IPS DF 6.9 (cell line): ENCODE measurements around the gene OBSCN.

Experiments used
- DNase-seq: peaks from one replicate; pipeline ENCODE4 v3.0.0-alpha.2; 2013; ENCODE audit warnings: low read depth, low spot score
- H3K27ac ChIP-seq: one replicate; pipeline ENCODE4 v1.5.1; 2013; ENCODE audit warnings: low read length, control low read depth
- H3K27me3 ChIP-seq: 2 replicates; pipeline ENCODE4 v1.6.1; 2013; ENCODE audit warnings: mild to moderate bottlenecking, low read length; ENCODE audit not compliant: control insufficient read depth, insufficient read depth
- H3K36me3 ChIP-seq: 2 replicates; pipeline ENCODE4 v1.6.1; 2013; ENCODE audit warnings: low read length; ENCODE audit not compliant: control insufficient read depth, insufficient read depth
- H3K4me1 ChIP-seq: 2 replicates; pipeline ENCODE4 v1.6.1; 2013; ENCODE audit warnings: low read length; ENCODE audit not compliant: control insufficient read depth, insufficient read depth
- H3K4me3 ChIP-seq: 2 replicates; pipeline ENCODE4 v1.5.1; 2013; ENCODE audit warnings: mild to moderate bottlenecking, low read length
- H3K9me3 ChIP-seq: 2 replicates; pipeline ENCODE4 v1.6.1; 2013; ENCODE audit warnings: low read length, inconsistent platforms; ENCODE audit not compliant: control insufficient read depth, insufficient read depth
- WGBS: extraction: QIAGEN DNeasy Blood & Tissue Kit; methylation state at CpG from one replicate; pipeline ENCODE4 v1.1.7; 2013; ENCODE audit warnings: mixed read lengths, missing lambda C conversion rate; ENCODE audit not compliant: insufficient read length, insufficient coverage; 5-methylcytosine and 5-hydroxymethylcytosine counted together

The OBSCN gene

DNA sequence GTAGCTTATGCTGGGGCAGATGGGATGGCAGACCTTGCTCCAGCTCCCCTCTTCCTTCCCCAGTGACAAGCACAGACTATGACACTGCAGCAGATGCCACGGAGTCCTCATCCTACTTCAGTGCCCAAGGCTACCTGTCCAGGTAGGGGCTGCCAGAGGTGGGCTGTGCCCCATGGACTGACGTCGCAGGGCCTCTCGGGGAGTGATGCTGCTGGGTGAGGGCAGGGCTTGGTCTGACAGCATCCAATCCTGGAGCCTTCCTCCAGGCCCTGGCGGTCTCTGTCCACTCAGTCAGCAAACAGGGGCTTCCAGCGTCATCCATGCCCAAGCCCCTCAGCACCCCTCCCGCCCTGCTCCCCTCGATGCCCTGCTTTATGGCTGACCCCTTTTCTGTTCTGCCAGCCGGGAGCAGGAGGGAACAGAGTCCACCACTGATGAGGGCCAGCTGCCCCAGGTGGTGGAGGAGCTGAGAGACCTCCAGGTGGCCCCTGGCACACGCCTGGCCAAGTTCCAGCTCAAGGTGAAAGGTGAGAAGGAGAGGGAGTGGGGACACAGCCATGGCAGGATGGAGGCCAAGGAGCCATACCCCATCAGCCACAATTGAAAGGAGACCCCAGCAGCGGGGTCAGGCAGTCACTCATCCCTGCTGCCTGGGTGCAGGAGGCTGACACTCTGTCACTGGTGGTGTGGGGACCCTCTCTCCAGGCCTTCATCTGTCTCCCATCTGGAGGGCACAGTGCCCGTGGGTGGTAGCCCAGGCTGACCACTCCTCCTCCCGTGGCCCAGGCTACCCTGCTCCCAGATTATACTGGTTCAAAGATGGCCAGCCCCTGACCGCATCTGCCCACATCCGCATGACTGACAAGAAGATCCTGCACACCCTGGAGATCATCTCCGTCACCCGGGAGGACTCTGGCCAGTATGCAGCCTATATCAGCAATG is 125.2 kb downstream of the OBSCN start:
- Histone ChIP-seq H3K27me3 (no peaks in the 10 kb centered on the region), H3K27ac (no peak overlapping the region), H3K9me3 (no peaks in the 10 kb centered on the region), H3K36me3 (peaks cover 2% of the 10 kb centered on the region; the same call in 1 of the 2 replicates), H3K4me1 (no peaks in the 10 kb centered on the region), H3K4me3 (no peak overlapping the region)
- no CpG with 5 or more reads among the region's 17 CpGs for WGBS
- DNase-seq = no peak

DNA sequence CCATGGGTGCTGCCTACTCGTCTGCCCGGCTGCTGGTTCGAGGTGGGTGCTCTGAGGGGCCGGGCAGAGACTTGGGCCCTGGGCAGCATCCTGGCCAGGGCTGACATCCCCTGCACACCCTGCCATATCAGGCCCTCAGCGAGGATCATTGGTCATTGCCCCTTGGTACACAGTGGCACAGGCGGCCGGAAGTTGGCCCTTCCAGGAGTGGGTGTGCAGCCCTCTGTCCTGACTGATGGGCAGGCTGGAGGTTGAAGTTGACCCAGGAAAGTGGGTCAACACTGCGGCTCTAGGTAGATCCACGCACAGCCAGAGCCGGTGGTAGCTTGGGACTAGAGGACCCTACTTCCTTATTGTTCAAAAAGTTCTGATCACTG is 125.9 kb downstream of the OBSCN start:
- no CpG with 5 or more reads among the region's 10 CpGs for WGBS
- H3K27me3 ChIP-seq = no peaks in the 10 kb centered on the region
- no peaks in the 10 kb centered on the region for H3K9me3 ChIP-seq

DNA sequence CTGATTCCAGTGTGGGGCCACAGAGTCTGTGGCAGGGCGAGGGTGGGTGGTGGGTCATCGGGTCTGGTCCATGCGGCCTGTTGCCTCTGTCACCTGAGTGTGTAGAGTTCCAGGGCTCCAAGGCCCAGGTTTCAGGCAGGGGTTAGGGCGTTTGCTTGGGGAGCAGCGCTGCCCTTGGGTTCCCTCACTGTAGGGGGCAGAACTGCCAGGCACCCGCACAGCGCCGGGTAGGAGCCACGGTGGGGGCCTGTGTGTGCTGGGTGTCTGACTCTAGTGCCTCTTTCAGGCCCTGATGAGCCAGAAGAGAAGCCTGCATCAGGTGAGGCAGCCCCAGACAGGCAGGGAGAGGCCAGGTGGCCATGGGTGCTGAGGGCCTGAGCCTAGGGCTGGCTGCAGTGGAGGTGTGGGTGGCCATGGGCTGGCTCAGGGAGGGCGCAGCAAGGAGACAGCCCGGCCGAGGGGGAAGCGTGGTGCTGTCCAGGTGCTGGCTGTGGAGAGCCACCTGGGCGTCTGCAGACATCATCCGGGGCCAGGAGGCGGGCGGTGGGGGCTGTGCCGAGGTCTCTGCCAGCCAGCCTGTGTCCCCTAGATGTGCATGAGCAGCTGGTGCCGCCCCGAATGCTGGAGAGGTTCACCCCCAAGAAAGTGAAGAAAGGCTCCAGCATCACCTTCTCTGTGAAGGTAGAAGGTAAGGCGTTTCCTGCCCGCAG is 126.5 kb downstream of the OBSCN start:
- Histone ChIP-seq H3K36me3 (peaks cover 5% of the 10 kb centered on the region), H3K27me3 (no peaks in the 10 kb centered on the region), H3K9me3 (no peaks in the 10 kb centered on the region), H3K4me3 (no peak overlapping the region), H3K27ac (no peak overlapping the region), H3K4me1 (no peaks in the 10 kb centered on the region)
- no peak for DNase-seq
- WGBS = no CpG with 5 or more reads among the region's 22 CpGs

More for the DNA sequence above, 125.9 kb downstream of the OBSCN start:
- H3K4me1 ChIP-seq = no peaks in the 10 kb centered on the region
- no peak overlapping the region; the same call in 1 of the 2 replicates for H3K4me3 ChIP-seq
- H3K27ac ChIP-seq = no peak overlapping the region
- DNase-seq = no peak
- peaks cover 2% of the 10 kb centered on the region; the same call in 1 of the 2 replicates for H3K36me3 ChIP-seq

DNA sequence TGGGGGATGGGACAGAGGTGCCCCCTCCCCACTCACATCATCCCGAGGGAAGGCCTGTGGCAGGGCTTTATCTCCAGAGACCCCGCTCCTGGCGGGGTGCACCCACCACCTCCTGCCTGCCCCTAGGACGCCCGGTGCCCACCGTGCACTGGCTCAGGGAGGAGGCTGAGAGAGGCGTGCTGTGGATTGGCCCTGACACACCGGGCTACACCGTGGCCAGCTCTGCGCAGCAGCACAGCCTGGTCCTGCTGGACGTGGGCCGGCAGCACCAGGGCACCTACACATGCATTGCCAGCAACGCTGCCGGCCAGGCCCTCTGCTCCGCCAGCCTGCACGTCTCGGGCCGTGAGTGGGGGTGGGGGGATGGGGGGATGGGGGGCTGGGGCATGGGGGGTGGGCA is 127.1 kb downstream of the OBSCN start:
- whole genome bisulfite sequencing = no CpG with 5 or more reads among the region's 18 CpGs
- H3K36me3 ChIP-seq = peaks cover 5% of the 10 kb centered on the region

DNA sequence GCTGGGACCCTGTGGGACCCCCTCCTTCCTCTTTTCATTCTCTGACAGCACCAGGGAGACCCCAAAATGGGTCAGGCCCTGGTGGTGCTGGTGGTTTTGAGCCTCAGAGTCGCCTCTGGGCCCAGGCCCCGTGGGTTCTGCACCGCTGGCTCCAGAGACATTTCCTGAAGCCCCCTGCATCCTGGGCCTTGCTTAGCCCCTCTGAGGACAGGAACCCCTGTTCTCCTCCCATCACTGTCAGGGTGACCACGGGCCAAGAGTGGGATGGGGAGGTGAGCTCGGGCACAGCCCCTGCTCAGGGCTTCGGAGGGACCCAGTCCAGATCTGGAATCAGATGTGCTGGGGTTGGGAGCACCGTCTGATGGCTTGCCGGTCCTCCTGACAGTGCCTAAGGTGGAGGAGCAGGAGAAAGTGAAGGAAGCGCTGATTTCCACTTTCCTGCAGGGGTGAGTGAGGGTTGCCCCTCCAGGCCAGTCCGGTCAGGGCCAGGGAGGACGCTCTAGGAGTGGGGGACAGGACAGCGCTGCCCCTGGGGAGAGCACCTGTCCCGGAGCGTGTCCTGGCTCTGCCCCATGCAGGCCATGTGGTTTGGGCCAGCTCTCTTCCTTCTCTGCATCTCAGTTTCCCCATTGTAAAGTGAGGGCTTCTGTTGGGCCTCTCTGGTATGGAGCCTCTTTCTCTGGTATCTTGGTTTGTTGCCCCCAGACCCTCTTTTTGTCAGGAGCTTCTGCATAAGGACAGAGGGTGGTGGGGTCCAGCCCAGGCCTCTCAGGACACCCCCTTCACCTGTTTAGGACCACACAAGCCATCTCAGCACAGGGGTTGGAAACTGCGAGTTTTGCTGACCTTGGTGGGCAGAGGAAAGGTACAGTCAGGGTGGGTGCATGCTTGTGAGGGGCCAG is 127.8 kb downstream of the OBSCN start:
- Histone ChIP-seq H3K27ac (no peak overlapping the region), H3K36me3 (peaks cover 5% of the 10 kb centered on the region), H3K27me3 (no peaks in the 10 kb centered on the region), H3K4me3 (no peak overlapping the region), H3K4me1 (no peaks in the 10 kb centered on the region), H3K9me3 (no peaks in the 10 kb centered on the region)
- no CpG with 5 or more reads among the region's 15 CpGs for WGBS
- DNase-seq = no peak

More for the DNA sequence above, 127.1 kb downstream of the OBSCN start:
- H3K9me3 ChIP-seq = no peaks in the 10 kb centered on the region
- no peak overlapping the region for H3K4me3 ChIP-seq
- H3K27ac ChIP-seq = no peak overlapping the region
- no peaks in the 10 kb centered on the region for H3K4me1 ChIP-seq
- no peak for DNase-seq
- no peaks in the 10 kb centered on the region for H3K27me3 ChIP-seq

DNA sequence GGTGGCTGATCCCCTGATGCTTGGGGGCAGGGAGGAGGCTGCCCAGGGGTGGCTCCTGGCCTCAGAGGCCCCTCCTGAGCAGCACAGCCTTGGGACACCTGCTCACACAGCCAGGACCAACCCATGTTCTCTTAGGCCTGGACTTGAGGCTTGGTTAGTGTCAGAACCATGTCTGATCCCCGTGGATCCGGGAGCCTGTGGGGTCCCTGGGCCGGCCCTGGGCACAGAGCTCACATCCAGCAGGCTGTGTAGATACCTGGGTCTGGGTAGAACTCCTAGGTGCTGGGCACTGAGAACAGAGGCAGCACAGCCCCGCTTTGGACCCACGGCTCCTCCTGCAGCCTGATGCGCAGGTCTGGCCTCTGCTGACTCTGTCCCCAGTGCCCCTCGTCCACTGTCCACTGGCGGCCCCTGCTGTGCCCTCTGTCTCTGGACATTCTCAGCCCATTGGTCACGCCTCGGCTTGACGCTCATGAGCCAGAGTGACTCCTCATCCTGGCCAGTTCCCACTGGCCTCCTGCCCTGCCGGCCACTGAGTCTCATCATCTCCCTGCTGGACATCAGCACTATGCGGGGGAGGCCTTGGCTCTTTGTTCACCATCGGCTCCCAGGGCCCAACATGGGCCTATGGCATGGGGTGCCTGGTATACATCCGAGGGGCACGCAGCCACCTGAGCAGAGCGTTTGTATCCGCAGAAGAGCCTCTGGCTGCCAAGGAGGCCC is 128.6 kb downstream of the OBSCN start:
- H3K4me3 ChIP-seq = no peak overlapping the region
- no peak overlapping the region for H3K27ac ChIP-seq
- no peaks in the 10 kb centered on the region for H3K4me1 ChIP-seq
- peaks cover 5% of the 10 kb centered on the region for H3K36me3 ChIP-seq
- H3K9me3 ChIP-seq = no peaks in the 10 kb centered on the region
- H3K27me3 ChIP-seq = no peaks in the 10 kb centered on the region
- no CpG with 5 or more reads among the region's 18 CpGs for WGBS
- DNase-seq = no peak

DNA sequence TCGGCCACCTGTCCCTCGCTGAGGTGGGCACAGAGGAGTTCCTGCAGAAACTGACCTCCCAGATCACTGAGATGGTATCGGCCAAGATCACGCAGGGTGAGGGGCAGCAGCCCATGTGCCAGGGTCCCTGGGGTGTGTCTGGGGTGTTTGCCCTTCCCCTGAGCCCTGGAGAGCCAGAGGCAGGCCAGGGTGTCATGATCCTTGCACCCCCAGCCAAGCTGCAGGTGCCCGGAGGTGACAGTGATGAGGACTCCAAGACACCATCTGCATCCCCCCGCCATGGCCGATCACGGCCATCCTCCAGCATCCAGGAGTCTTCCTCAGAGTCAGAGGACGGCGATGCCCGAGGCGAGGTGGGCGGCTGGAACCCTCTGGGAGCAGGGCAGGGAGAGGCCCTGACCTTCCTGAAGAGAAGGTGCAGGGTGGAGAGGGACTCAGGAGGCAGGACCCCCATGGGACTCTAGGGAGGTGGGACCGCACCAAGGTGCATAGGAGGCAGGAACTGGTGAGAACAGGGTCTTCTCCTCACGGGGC is 129.3 kb downstream of the OBSCN start:
- no peak overlapping the region for H3K27ac ChIP-seq
- no peaks in the 10 kb centered on the region for H3K4me1 ChIP-seq
- H3K9me3 ChIP-seq = no peaks in the 10 kb centered on the region
- peaks cover 5% of the 10 kb centered on the region for H3K36me3 ChIP-seq
- DNase-seq = no peak
- H3K4me3 ChIP-seq = no peak overlapping the region
- no peaks in the 10 kb centered on the region for H3K27me3 ChIP-seq
- WGBS = no CpG with 5 or more reads among the region's 15 CpGs

DNA sequence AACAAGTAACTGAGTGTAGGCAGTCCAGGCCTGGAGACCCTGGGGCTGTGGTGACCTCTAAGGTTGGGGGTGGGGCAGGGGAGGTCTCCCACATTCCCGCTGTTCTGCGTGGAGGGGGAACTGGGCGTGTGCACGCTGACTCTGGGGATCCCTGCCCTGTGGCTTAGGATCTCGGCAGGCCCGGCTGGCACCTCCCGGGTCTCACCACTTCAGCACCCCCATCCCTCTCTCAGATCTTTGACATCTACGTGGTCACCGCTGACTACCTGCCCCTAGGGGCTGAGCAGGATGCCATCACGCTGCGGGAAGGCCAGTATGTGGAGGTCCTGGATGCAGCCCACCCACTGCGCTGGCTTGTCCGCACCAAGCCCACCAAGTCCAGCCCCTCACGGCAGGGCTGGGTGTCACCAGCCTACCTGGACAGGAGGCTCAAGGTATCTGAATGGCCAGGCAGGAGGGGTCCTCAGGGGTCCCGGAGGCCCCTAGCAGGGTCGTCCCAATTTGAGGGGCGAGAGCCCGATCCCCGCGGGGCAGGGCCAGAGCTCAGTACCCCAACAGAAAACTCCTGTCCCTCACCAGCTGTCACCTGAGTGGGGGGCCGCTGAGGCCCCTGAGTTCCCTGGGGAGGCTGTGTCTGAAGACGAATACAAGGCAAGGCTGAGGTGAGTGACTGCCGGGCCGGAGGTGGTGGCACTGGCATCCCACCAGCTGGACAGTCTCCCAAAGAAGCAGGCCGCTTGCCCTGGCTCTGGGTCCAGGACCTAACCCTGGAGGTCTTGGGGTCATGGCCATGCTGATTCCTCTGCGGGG is 130.1 kb downstream of the OBSCN start:
- no peak overlapping the region for H3K4me3 ChIP-seq
- no peak overlapping the region for H3K27ac ChIP-seq
- no peak for DNase-seq
- H3K4me1 ChIP-seq = no peaks in the 10 kb centered on the region
- no CpG with 5 or more reads among the region's 26 CpGs for WGBS
- H3K27me3 ChIP-seq = no peaks in the 10 kb centered on the region
- H3K36me3 ChIP-seq = peaks cover 5% of the 10 kb centered on the region
- H3K9me3 ChIP-seq = no peaks in the 10 kb centered on the region

DNA sequence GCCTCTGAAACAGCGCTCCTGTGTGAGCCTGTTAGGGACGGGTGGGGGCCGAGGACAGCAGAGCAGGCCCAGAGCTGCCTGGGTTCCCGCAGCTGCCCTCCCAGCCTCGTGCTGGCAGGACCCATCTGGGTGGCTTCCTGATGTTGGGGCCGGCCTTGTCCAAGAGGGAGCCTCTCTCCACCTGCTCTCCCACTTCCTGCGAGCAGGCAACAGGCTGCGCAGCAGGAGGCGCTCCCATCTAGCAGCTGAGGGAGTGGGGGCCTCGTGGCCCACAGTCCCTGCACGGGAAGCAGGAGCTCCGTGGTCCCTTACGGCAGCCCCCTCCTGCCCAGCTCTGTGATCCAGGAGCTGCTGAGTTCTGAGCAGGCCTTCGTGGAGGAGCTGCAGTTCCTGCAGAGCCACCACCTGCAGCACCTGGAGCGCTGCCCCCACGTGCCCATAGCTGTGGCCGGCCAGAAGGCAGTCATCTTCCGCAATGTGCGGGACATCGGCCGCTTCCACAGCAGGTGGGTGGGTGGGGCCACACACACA is 130.7 kb downstream of the OBSCN start:
- no peaks in the 10 kb centered on the region for H3K9me3 ChIP-seq
- no peak overlapping the region for H3K4me3 ChIP-seq
- H3K4me1 ChIP-seq = no peaks in the 10 kb centered on the region
- no peak for DNase-seq
- WGBS = no CpG with 5 or more reads among the region's 21 CpGs
- no peaks in the 10 kb centered on the region for H3K27me3 ChIP-seq
- H3K36me3 ChIP-seq = peaks cover 5% of the 10 kb centered on the region
- H3K27ac ChIP-seq = no peak overlapping the region
